DMS53 treated with DMSO at 0.1 percent for 48 hours (cell line): ENCODE measurements around the gene NIT1.
"Not testable (repeated sequence)": the region's sequence is repeated elsewhere in the genome, so short reads cannot be mapped to it uniquely, and the experiment has no call there.

ENCODE experiments used
- DNase-seq: peaks from one replicate; lab custom pipeline; 2025; ENCODE audit not compliant: unreplicated experiment; lab: John Stamatoyannopoulos, UW

Gene NIT1

GRCh38 chr1:161111527-161111926 lies 6.4 kb upstream of the NIT1 start:
- DNase-seq, result no peak

- no peak for DNase-seq
These were observed 4.0 kb upstream of the NIT1 start for GRCh38 chr1:161113915-161114314.

GRCh38 chr1:161114556-161114955 lies 3.3 kb upstream of the NIT1 start:
- no peak for DNase-seq

GRCh38 chr1:161115132-161115711 lies 2.7 kb upstream of the NIT1 start:
- DNase-seq, result peak; percentile 19

- DNase-seq, result not testable (repeated sequence)
These were observed 1.9 kb upstream of the NIT1 start for GRCh38 chr1:161115961-161116360.

- DNase-seq, result no peak
These were observed 1.4 kb downstream of the NIT1 start for GRCh38 chr1:161119092-161119903.

- no peak for DNase-seq
These were observed 3.2 kb downstream of the NIT1 start for GRCh38 chr1:161121042-161121650.

GRCh38 chr1:161121834-161122233 lies 3.9 kb downstream of the NIT1 start:
- DNase-seq, result no peak

GRCh38 chr1:161122967-161123366 lies 5.1 kb downstream of the NIT1 start:
- DNase-seq, result no peak

- no peak for DNase-seq
These were observed 9.7 kb downstream of the NIT1 start for GRCh38 chr1:161127649-161128048.

GRCh38 chr1:161128591-161129420 lies 10.9 kb downstream of the NIT1 start:
- DNase-seq, result no peak

GRCh38 chr1:161130266-161130665 lies 12.4 kb downstream of the NIT1 start:
- no peak for DNase-seq

GRCh38 chr1:161131523-161132409 lies 13.9 kb downstream of the NIT1 start:
- no peak for DNase-seq

GRCh38 chr1:161132410-161133219 lies 14.7 kb downstream of the NIT1 start, which contains the start of gene DEDD:
Gene DEDD (minus strand): TSS chr1:161132667. CDS start chr1:161124462, 8,205 bp downstream.
- DNase-seq, result peak; percentile 96

GRCh38 chr1:161133220-161133740 lies 15.4 kb downstream of the NIT1 start:
- no peak for DNase-seq

GRCh38 chr1:161137881-161138280 lies 20.0 kb downstream of the NIT1 start:
- no peak for DNase-seq

GRCh38 chr1:161138431-161138830 lies 20.5 kb downstream of the NIT1 start:
- DNase-seq, result no peak

- peak; percentile 22 for DNase-seq
These were observed 21.9 kb downstream of the NIT1 start for GRCh38 chr1:161139766-161140165.

GRCh38 chr1:161140755-161141400 lies 23.0 kb downstream of the NIT1 start:
- no peak for DNase-seq
